Neuronal stem cell (in vitro differentiated cells): Measurements from ENCODE around the gene LELP1.

Experiments used
- DNase-seq: peaks from one replicate; pipeline ENCODE4 v3.0.0-alpha.2; 2013; ENCODE audit warnings: low spot score
- H2AFZ ChIP-seq: one replicate; pipeline ENCODE4 v1.6.1; 2013; ENCODE audit warnings: mild to moderate bottlenecking, low read length, inconsistent platforms
- H2AK5ac ChIP-seq: 2 replicates; pipeline ENCODE4 v1.6.1; 2013; ENCODE audit warnings: low read depth, mild to moderate bottlenecking, inconsistent platforms, low read length, moderate library complexity, mixed read lengths
- H2BK120ac ChIP-seq: 2 replicates; pipeline ENCODE4 v1.6.1; 2013; ENCODE audit warnings: low read depth, mild to moderate bottlenecking, inconsistent platforms, low read length, moderate library complexity, mixed read lengths
- H2BK12ac ChIP-seq: one replicate; pipeline ENCODE4 v1.6.1; 2013; ENCODE audit warnings: low read length, inconsistent platforms
- H2BK15ac ChIP-seq: 2 replicates; pipeline ENCODE4 v1.6.1; 2013; ENCODE audit warnings: mild to moderate bottlenecking, low read length, inconsistent platforms, mixed read lengths
- H2BK5ac ChIP-seq: one replicate; pipeline ENCODE4 v1.6.1; 2013; ENCODE audit warnings: inconsistent platforms, mild to moderate bottlenecking, low read length, moderate library complexity
- H3K14ac ChIP-seq: one replicate; pipeline ENCODE4 v1.6.1; 2013; ENCODE audit warnings: low read length, inconsistent platforms
- H3K18ac ChIP-seq: 2 replicates; pipeline ENCODE4 v1.6.1; 2013; ENCODE audit warnings: low read length, inconsistent platforms
- H3K23ac ChIP-seq: 2 replicates; pipeline ENCODE4 v1.6.1; 2013; ENCODE audit warnings: low read depth, mild to moderate bottlenecking, mixed read lengths, low read length, inconsistent platforms; ENCODE audit not compliant: poor library complexity
- H3K27ac ChIP-seq: replicated peaks from 3 replicates; pipeline ENCODE4 v1.5.1; 2013; ENCODE audit warnings: low read length, inconsistent platforms
- H3K27me3 ChIP-seq, 3 experiments: 2 replicates each; pipeline ENCODE4 v1.6.1; 2013; ENCODE audit warnings: low read length in 3 of 3, mild to moderate bottlenecking in 2 of 3, inconsistent platforms in 1 of 3, low read depth in 1 of 3, mixed read lengths in 1 of 3, moderate library complexity in 1 of 3; ENCODE audit not compliant: control insufficient read depth in 3 of 3, insufficient read depth in 3 of 3
- H3K36me3 ChIP-seq, 2 donors: replicated peaks in 1 of 2; 2 replicates each; pipeline ENCODE4 v1.6.1; 2013; ENCODE audit warnings: low read length in 2 of 2; ENCODE audit not compliant: control insufficient read depth in 2 of 2, insufficient read depth in 2 of 2
- H3K4ac ChIP-seq: 2 replicates; pipeline ENCODE4 v1.6.1; 2013; ENCODE audit warnings: inconsistent platforms, mild to moderate bottlenecking, low read length, moderate library complexity
- H3K4me1 ChIP-seq, 2 donors: 1 replicate in 1 of 2; 2 replicates in 1 of 2; pipeline ENCODE4 v1.6.1; 2013; ENCODE audit warnings: low read length in 2 of 2, low read depth in 1 of 2; ENCODE audit not compliant: control insufficient read depth in 2 of 2, insufficient read depth in 1 of 2
- H3K4me2 ChIP-seq: one replicate; pipeline ENCODE4 v1.6.1; 2013; ENCODE audit warnings: mild to moderate bottlenecking, low read length, inconsistent platforms; ENCODE audit not compliant: insufficient read depth, poor library complexity, severe bottlenecking
- H3K4me3 ChIP-seq, 2 donors: 2 replicates each; pipeline ENCODE4 v1.5.1; 2013; ENCODE audit warnings: low read length in 2 of 2, mild to moderate bottlenecking in 2 of 2, inconsistent platforms in 1 of 2, moderate library complexity in 1 of 2
- H3K79me1 ChIP-seq: one replicate; pipeline ENCODE4 v1.6.1; 2013; ENCODE audit warnings: low read depth, mild to moderate bottlenecking, inconsistent platforms, low read length, moderate library complexity
- H3K9ac ChIP-seq: one replicate; pipeline ENCODE4 v1.6.1; 2013; ENCODE audit warnings: mild to moderate bottlenecking, low read depth, low read length, inconsistent platforms; ENCODE audit not compliant: poor library complexity
- H3K9me3 ChIP-seq, 2 donors: replicated peaks in 1 of 2; 2 replicates each; pipeline versions ENCODE3 to v1.6.1; 2013; ENCODE audit warnings: low read length in 2 of 2, mild to moderate bottlenecking in 2 of 2, inconsistent platforms in 1 of 2, low read depth in 1 of 2, mixed read lengths in 1 of 2, moderate library complexity in 1 of 2; ENCODE audit not compliant: control insufficient read depth in 2 of 2, insufficient read depth in 1 of 2
- H4K8ac ChIP-seq: one replicate; pipeline ENCODE4 v1.6.1; 2013; ENCODE audit warnings: low read depth, mild to moderate bottlenecking, inconsistent platforms, low read length, moderate library complexity
- H4K91ac ChIP-seq: one replicate; pipeline ENCODE4 v1.6.1; 2013; ENCODE audit warnings: low read length, low read depth, mild to moderate bottlenecking, inconsistent platforms; ENCODE audit not compliant: poor library complexity
- WGBS, 2 donors: extraction: QIAGEN DNeasy Blood & Tissue Kit; methylation state at CpG; one replicate each; pipeline ENCODE4 v1.1.7; 2013; ENCODE audit warnings: missing lambda C conversion rate in 2 of 2, mixed read lengths in 1 of 2; ENCODE audit not compliant: insufficient read length in 2 of 2, insufficient replicate concordance in 1 of 2; ENCODE audit errors: extremely low coverage in 2 of 2; 5-methylcytosine and 5-hydroxymethylcytosine counted together

Gene LELP1

DNA sequence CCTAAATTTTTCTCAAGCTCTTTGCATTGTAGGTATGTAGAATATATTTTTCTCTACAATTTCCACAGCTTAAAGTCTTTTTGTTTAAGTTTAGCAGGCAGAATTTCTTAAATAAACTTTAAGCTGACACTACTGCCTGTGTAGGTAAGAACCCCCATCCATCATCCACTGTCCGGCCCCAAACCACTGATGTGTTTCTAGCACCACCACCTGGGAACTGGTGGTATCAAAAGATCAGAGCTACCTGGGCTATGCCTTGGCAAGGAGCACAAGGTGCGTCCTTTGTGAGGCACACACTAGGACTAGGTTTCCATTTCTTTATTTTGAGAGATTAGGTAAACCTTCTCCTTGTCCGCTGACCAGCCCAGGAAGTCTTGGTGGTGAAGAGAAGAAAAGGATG lies 10.5 kb upstream of the LELP1 start:
- no peak overlapping the region for H2AK5ac ChIP-seq
- no peak overlapping the region for H3K18ac ChIP-seq
- H3K4me1 ChIP-seq, result no peaks in the 10 kb centered on the region
- H3K4me3 ChIP-seq, result no peak overlapping the region
- no peak overlapping the region for H3K4ac ChIP-seq
- H2BK15ac ChIP-seq, result no peak overlapping the region
- H4K91ac ChIP-seq, result no peak overlapping the region
- peaks cover 0 to 2% of the 10 kb centered on the region in 2 donors for H3K9me3 ChIP-seq
- no peak overlapping the region for H2AFZ ChIP-seq
- no peak overlapping the region for H2BK5ac ChIP-seq
- H3K23ac ChIP-seq, result no peak overlapping the region
- H2BK120ac ChIP-seq, result no peak overlapping the region
- no peak overlapping the region for H3K4me2 ChIP-seq
- no CpG with 5 or more reads among the region's 3 CpGs for WGBS, 2 donors
- peak; percentile 11 for DNase-seq
- no peak overlapping the region for H3K9ac ChIP-seq
- no peaks in the 10 kb centered on the region for H3K27me3 ChIP-seq
- no peak overlapping the region for H3K14ac ChIP-seq
- H3K36me3 ChIP-seq, result no peaks in the 10 kb centered on the region
- H3K27ac ChIP-seq, result no peak overlapping the region
- no peak overlapping the region for H2BK12ac ChIP-seq
- no peak overlapping the region for H4K8ac ChIP-seq
- no peaks in the 10 kb centered on the region for H3K79me1 ChIP-seq

DNA sequence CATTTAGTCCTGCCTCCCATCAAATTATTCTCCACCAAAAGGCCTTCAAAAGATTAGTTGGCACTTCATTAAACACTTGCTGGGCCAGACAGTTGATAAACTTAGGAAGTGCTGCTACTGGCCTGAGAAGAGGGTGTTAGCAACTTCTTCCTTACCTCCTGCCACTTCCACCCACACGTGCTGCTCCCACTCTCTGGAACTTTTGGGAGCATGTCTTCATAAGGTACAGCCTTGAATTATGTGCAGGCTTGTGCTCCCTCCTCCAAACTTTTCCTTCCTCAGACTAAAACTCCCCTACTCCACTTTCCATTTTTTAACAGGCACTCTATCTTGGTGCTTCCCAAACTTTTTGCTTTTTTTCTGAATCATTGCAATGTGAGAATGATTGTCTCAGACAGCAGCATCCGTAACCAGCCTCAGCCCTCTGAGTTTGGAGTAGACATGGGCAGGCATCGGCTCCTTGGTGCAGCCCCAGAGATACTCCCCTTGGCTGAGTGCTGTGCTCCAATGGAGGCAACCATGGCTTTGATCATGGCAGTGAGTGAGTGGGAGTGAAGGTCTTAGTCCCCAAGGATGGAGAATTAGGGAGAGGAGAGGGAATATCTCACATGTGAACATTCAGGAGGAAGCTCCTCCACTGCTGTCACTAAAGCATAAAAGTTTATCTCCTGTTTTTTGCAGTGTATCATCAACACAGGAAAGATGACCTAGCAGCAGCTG lies 8.7 kb upstream of the LELP1 start:
- no peak overlapping the region for H2BK12ac ChIP-seq
- no peak overlapping the region for H2BK5ac ChIP-seq
- H3K4me1 ChIP-seq, result no peaks in the 10 kb centered on the region
- no peak overlapping the region for H4K8ac ChIP-seq
- no peak overlapping the region for H4K91ac ChIP-seq
- no peak overlapping the region for H3K18ac ChIP-seq
- no peak for DNase-seq
- peaks cover 0 to 2% of the 10 kb centered on the region in 2 donors for H3K9me3 ChIP-seq
- H3K27me3 ChIP-seq, result no peaks in the 10 kb centered on the region
- H3K9ac ChIP-seq, result no peak overlapping the region
- no CpG with 5 or more reads among the region's 3 CpGs for WGBS, 2 donors
- H3K4me3 ChIP-seq, result no peak overlapping the region
- H2BK120ac ChIP-seq, result no peak overlapping the region
- H3K4me2 ChIP-seq, result no peak overlapping the region
- no peak overlapping the region for H3K27ac ChIP-seq
- no peak overlapping the region for H2AFZ ChIP-seq
- H3K23ac ChIP-seq, result no peak overlapping the region
- H2AK5ac ChIP-seq, result no peak overlapping the region
- H2BK15ac ChIP-seq, result no peak overlapping the region
- no peaks in the 10 kb centered on the region for H3K79me1 ChIP-seq
- H3K4ac ChIP-seq, result no peak overlapping the region
- no peaks in the 10 kb centered on the region for H3K36me3 ChIP-seq
- no peak overlapping the region for H3K14ac ChIP-seq

DNA sequence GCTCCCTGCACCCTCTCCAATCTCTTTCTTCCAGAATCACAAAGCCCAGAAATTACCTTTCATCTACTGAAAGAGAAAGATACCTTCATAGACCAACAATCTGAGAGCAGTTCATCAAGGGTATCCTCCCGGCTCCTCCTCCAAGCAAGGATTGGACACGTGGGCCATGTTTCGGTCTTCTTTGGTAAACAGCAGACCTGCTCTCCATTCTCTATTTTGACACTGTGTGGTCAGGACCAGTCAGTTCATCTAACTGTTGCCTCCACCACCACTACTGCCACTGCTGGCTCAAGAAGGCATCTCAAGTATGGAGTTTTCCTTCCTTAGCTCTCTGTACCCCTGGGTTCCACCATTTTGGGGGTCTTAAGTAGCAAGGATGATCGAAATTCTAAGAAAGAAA lies 8.0 kb upstream of the LELP1 start:
- H3K18ac ChIP-seq, result no peak overlapping the region
- H3K23ac ChIP-seq, result no peak overlapping the region
- WGBS, 2 donors, result no CpG with 5 or more reads among the region's 4 CpGs
- H3K4ac ChIP-seq, result no peak overlapping the region
- no peak overlapping the region for H4K8ac ChIP-seq
- H2BK5ac ChIP-seq, result no peak overlapping the region
- no peak overlapping the region for H2AK5ac ChIP-seq
- no peak overlapping the region for H2BK120ac ChIP-seq
- no peak for DNase-seq
- no peak overlapping the region for H3K4me2 ChIP-seq
- no peak overlapping the region for H2AFZ ChIP-seq
- H3K4me3 ChIP-seq, result no peak overlapping the region
- H3K27ac ChIP-seq, result no peak overlapping the region
- H3K14ac ChIP-seq, result no peak overlapping the region
- no peaks in the 10 kb centered on the region for H3K79me1 ChIP-seq
- H2BK15ac ChIP-seq, result no peak overlapping the region
- H3K4me1 ChIP-seq, result no peaks in the 10 kb centered on the region
- H2BK12ac ChIP-seq, result no peak overlapping the region
- H4K91ac ChIP-seq, result no peak overlapping the region
- no peaks in the 10 kb centered on the region for H3K36me3 ChIP-seq
- no peak overlapping the region for H3K9ac ChIP-seq
- H3K27me3 ChIP-seq, result no peaks in the 10 kb centered on the region
- peaks cover 0 to 2% of the 10 kb centered on the region in 2 donors for H3K9me3 ChIP-seq

DNA sequence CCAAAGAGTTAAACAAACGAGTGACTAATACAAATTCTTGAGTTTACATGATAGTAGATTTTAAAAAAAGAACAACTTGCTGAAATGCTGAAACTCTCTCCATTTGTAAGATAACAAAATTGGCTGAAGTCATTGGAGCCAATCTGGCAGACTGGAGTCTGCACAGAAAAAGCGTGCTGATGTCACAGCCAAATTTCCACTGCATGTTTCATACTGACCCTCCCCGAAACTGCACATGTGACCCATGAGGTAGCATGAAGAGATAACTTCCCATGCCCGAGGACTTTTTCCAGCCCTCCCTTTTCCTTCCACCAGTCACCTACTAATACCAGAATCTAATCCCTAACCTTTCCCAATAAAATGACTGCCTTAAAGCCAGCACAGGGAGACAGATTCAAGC lies 1.2 kb upstream of the LELP1 start:
- no peak overlapping the region for H3K23ac ChIP-seq
- H3K79me1 ChIP-seq, result no peaks in the 10 kb centered on the region
- no peaks in the 10 kb centered on the region for H3K9me3 ChIP-seq
- no peak overlapping the region for H4K8ac ChIP-seq
- H3K9ac ChIP-seq, result no peak overlapping the region
- no peak overlapping the region for H2BK15ac ChIP-seq
- no peak overlapping the region for H2AFZ ChIP-seq
- H3K4me2 ChIP-seq, result no peak overlapping the region
- WGBS, 2 donors, result no CpG with 5 or more reads among the region's 4 CpGs
- peaks cover 0 to 4% (median 0%) of the 10 kb centered on the region in 3 experiments for H3K27me3 ChIP-seq
- H3K14ac ChIP-seq, result no peak overlapping the region
- H4K91ac ChIP-seq, result no peak overlapping the region
- H3K36me3 ChIP-seq, result no peaks in the 10 kb centered on the region
- H2BK120ac ChIP-seq, result no peak overlapping the region
- DNase-seq, result no peak
- H3K18ac ChIP-seq, result no peak overlapping the region
- H3K4me1 ChIP-seq, result no peaks in the 10 kb centered on the region
- no peak overlapping the region for H3K4ac ChIP-seq
- no peak overlapping the region for H3K27ac ChIP-seq
- H3K4me3 ChIP-seq, result no peak overlapping the region
- no peak overlapping the region for H2BK12ac ChIP-seq
- no peak overlapping the region for H2AK5ac ChIP-seq
- no peak overlapping the region for H2BK5ac ChIP-seq
